ENCODE data around the gene WDR5B. TPM values are rescaled to one million over a fixed set of nuclear protein-coding genes. Genes with fewer than 3 reads are reported as not detected.

WDR5B gene
- total RNA-seq (9.2 TPM), polyA plus RNA-seq (10.0 TPM)
- long read RNA-seq, donor 1, partial matches to known transcripts = 0 of 2 reads
- long read RNA-seq, donor 1, other reads (novel, unspliced or antisense) = 0 of 2 reads
- long read RNA-seq, donor 2, transcript WDR5B-201 (1 exons, 3,720 nt) = major isoform, 24 of 24 reads
- long read RNA-seq, donor 2, partial matches to known transcripts = 0 of 24 reads
- long read RNA-seq, donor 2, other reads (novel, unspliced or antisense) = 0 of 24 reads
- long read RNA-seq, donor 3, transcript WDR5B-201 (1 exons, 3,720 nt) = major isoform, 18 of 18 reads
- long read RNA-seq, donor 3, partial matches to known transcripts = 0 of 18 reads
- long read RNA-seq, donor 3, other reads (novel, unspliced or antisense) = 0 of 18 reads
- long read RNA-seq, donor 4, partial matches to known transcripts = 0 of 3 reads
- long read RNA-seq, donor 4, other reads (novel, unspliced or antisense) = 0 of 3 reads
- long read RNA-seq, donor 5, transcript WDR5B-201 (1 exons, 3,720 nt) = major isoform, 23 of 23 reads
- long read RNA-seq, donor 5, partial matches to known transcripts = 0 of 23 reads
- long read RNA-seq, donor 5, other reads (novel, unspliced or antisense) = 0 of 23 reads
- long read RNA-seq, donor 6, transcript WDR5B-201 (1 exons, 3,720 nt) = major isoform, 11 of 11 reads
- long read RNA-seq, donor 6, partial matches to known transcripts = 0 of 11 reads
- long read RNA-seq, donor 6, other reads (novel, unspliced or antisense) = 0 of 11 reads
- long read RNA-seq, donor 7, transcript WDR5B-201 (1 exons, 3,720 nt) = major isoform, 12 of 12 reads
- long read RNA-seq, donor 7, partial matches to known transcripts = 0 of 12 reads
- long read RNA-seq, donor 7, other reads (novel, unspliced or antisense) = 0 of 12 reads
- long read RNA-seq, donor 8, transcript WDR5B-201 (1 exons, 3,720 nt) = major isoform, 5 of 5 reads
- long read RNA-seq, donor 8, partial matches to known transcripts = 0 of 5 reads
- long read RNA-seq, donor 8, other reads (novel, unspliced or antisense) = 0 of 5 reads
- long read RNA-seq, donor 9, transcript WDR5B-201 (1 exons, 3,720 nt) = major isoform, 13 of 13 reads
- long read RNA-seq, donor 9, partial matches to known transcripts = 0 of 13 reads
- long read RNA-seq, donor 9, other reads (novel, unspliced or antisense) = 0 of 13 reads
- long read RNA-seq, donor 10, partial matches to known transcripts = 0 of 4 reads
- long read RNA-seq, donor 10, other reads (novel, unspliced or antisense) = 0 of 4 reads

DNA sequence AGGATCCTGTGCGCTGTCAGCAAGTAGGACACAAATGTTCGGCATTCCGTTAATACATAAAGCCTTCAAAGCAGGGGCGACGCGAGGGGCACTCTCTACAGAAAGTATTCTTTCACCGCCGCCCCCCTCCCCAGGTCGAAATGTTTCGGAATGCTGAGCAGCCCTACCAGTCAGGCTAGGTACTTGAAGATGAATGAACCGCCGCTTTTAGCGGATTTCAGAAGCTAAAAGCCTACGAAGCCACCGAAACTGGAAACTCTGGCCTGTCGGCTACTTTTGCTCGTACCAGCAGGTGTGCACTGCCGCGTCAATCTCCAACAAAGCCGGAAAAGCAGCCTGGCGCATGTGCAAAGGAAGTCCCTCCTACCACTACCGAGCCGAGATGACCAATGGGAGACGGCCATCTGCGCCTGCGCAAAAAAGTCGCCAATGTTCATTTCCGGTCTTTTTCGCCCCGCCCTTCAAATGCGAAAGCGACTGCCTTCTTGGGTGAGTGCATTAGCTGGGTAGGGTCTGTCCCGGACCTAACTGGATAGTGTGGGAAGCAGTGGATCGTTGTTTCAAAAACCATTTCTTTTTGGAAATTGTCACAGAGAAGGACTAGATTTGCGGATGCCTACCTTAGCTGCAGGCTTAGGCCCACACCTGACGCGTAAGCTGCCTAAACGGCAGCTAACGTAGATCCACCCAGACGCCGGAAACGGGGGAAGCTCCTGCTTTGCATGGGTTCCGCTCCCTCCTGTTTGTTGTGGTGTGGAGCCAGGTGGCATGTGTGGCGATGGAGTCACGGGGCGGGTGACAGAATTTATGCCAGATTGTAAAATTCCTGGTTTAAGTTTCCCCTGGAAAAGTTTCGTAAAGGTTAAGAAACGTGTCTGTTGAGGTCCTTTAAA, at the start of gene WDR5B:
Gene WDR5B, minus strand, starts transcription at position 301 of the 893 bp plus-strand sequence. CDS start 534 bp downstream, outside the sequence.
- under 1% methylated on average over 48 of the region's 48 CpGs for WGBS
- Histone ChIP-seq H3K4me3 (ENCODE audit: low read length in 2 of 2) (peak within 1 kb of the TSS; percentile 72 to 95), H3K27ac (ENCODE audit: low read depth in 1 of 2, low read length in 1 of 2) (peak within 1 kb of the TSS; percentile 98), H3K36me3 (ENCODE audit: control insufficient read depth in 2 of 2, insufficient read depth in 2 of 2, low read length in 1 of 2) (peaks cover 0 to 3% of the 10 kb centered on the region in 2 donors), H3K9me3 (ENCODE audit: control insufficient read depth in 2 of 2, insufficient read depth in 1 of 2, low read length in 1 of 2) (no peaks in the 10 kb centered on the region), H3K4me1 (ENCODE audit: control insufficient read depth in 2 of 2, insufficient read depth in 2 of 2, low read length in 2 of 2) (peaks cover 13 to 15% of the 10 kb centered on the region in 2 donors), H3K27me3 (ENCODE audit: control insufficient read depth in 2 of 2, insufficient read depth in 1 of 2, low read length in 1 of 2) (no peaks in the 10 kb centered on the region)
- DNase-seq (ENCODE audit: low read depth in 6 of 9, low spot score in 9 of 9) = peak; percentile 95 to 100 (median 98)

DNA sequence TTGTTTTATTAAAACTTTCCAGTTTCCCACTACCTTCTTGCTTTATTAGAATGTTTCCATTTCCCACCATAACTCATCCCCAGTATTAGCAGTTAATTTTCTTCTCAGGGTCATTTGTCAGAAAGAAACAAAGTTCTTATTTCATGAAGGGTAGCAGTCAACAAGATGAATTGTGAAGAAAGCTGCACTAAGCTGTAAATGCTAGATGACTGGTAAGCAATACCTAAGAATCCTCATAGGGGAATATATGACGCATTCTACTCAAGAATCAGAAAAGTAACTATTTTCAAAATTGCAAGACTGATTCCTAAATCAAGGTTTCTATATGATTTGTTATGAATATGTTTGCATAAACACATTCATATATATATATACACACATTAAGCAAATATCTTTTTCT, 48.8 kb upstream of the WDR5B start:
- H3K27ac ChIP-seq (ENCODE audit: low read depth in 1 of 2, low read length in 1 of 2) = no peak overlapping the region
- 97% methylated on average over 1 of the region's 1 CpG for WGBS
- H3K4me1 ChIP-seq (ENCODE audit: control insufficient read depth in 2 of 2, insufficient read depth in 2 of 2, low read length in 2 of 2) = peaks cover 2 to 3% of the 10 kb centered on the region in 2 donors
- no peaks in the 10 kb centered on the region for H3K9me3 ChIP-seq (ENCODE audit: control insufficient read depth in 2 of 2, insufficient read depth in 1 of 2, low read length in 1 of 2)
- DNase-seq (ENCODE audit: low read depth in 6 of 9, low spot score in 9 of 9) = no peak
- no peak overlapping the region for H3K4me3 ChIP-seq (ENCODE audit: low read length in 2 of 2)
- H3K27me3 ChIP-seq (ENCODE audit: control insufficient read depth in 2 of 2, insufficient read depth in 1 of 2, low read length in 1 of 2) = no peaks in the 10 kb centered on the region
- peaks cover 4 to 23% of the 10 kb centered on the region in 2 donors for H3K36me3 ChIP-seq (ENCODE audit: control insufficient read depth in 2 of 2, insufficient read depth in 2 of 2, low read length in 1 of 2)

DNA sequence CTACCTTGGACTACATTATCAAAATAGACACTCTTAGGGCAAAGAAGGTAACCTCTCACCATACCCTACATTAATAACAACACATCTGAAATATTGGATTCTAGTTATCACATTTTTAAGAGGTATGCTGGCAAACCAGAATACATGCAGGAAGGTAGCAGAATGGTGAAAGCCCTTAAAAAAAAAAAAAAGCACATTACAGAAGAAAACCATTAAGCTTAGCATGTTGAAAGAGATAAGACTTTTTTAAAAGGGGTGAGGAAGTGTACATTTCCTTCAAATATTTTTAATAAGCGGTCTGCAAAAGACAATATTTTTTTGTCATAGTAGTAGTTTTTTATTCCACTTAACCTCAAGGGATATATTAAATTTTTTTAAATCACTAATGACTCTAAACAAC, 46.5 kb upstream of the WDR5B start:
- Histone ChIP-seq H3K4me3 (ENCODE audit: low read length in 2 of 2) (no peak overlapping the region), H3K27ac (ENCODE audit: low read depth in 1 of 2, low read length in 1 of 2) (no peak overlapping the region), H3K4me1 (ENCODE audit: control insufficient read depth in 2 of 2, insufficient read depth in 2 of 2, low read length in 2 of 2) (no peaks in the 10 kb centered on the region), H3K36me3 (ENCODE audit: control insufficient read depth in 2 of 2, insufficient read depth in 2 of 2, low read length in 1 of 2) (peaks cover 11 to 45% of the 10 kb centered on the region in 2 donors), H3K27me3 (ENCODE audit: control insufficient read depth in 2 of 2, insufficient read depth in 1 of 2, low read length in 1 of 2) (no peaks in the 10 kb centered on the region), H3K9me3 (ENCODE audit: control insufficient read depth in 2 of 2, insufficient read depth in 1 of 2, low read length in 1 of 2) (no peaks in the 10 kb centered on the region)
- no peak for DNase-seq (ENCODE audit: low read depth in 6 of 9, low spot score in 9 of 9)
- WGBS = 100% methylated on average over 1 of the region's 1 CpG

DNA sequence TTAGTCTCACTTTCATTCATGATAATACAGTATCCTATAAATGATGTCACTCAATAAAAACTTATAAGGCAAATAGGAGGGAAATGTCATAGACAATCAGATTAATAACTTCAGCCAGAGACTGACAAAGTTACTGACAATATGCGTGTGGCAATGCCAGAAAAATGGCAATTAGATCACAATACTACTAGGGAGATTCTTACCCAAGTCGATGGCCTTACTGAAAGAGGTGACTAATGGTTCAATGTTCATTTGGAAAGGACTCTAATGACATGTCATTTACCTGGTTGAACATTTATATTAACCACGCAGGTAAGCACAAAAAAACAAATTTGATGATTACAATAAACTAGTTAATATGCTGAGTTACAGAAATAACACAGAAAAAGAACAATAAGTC, 45.9 kb upstream of the WDR5B start:
- Histone ChIP-seq H3K27me3 (ENCODE audit: control insufficient read depth in 2 of 2, insufficient read depth in 1 of 2, low read length in 1 of 2) (no peaks in the 10 kb centered on the region), H3K27ac (ENCODE audit: low read depth in 1 of 2, low read length in 1 of 2) (no peak overlapping the region), H3K4me1 (ENCODE audit: control insufficient read depth in 2 of 2, insufficient read depth in 2 of 2, low read length in 2 of 2) (no peaks in the 10 kb centered on the region), H3K36me3 (ENCODE audit: control insufficient read depth in 2 of 2, insufficient read depth in 2 of 2, low read length in 1 of 2) (peaks cover 12 to 50% of the 10 kb centered on the region in 2 donors), H3K9me3 (ENCODE audit: control insufficient read depth in 2 of 2, insufficient read depth in 1 of 2, low read length in 1 of 2) (no peaks in the 10 kb centered on the region), H3K4me3 (ENCODE audit: low read length in 2 of 2) (no peak overlapping the region)
- 89% methylated on average over 3 of the region's 3 CpGs for WGBS
- DNase-seq (ENCODE audit: low read depth in 6 of 9, low spot score in 9 of 9) = no peak

DNA sequence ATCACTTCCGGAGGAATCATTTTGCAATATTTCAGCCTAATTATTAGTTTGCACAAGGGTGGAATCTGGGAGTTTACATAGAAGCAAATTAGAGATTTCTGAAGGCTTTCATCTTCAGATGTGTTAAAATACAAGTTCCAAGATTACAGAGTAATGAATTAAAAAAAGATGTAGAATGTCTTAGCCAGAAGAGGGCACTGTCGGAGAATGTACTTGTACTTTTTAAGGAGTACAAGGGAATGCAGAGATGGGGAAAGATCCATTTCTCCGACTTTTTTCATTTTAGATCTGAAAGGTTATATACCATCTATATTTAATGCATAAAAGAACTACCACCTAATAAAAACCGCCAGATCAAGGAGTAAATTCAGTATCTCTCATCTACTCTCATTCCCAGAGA, 43.1 kb upstream of the WDR5B start:
- Histone ChIP-seq H3K27ac (ENCODE audit: low read depth in 1 of 2, low read length in 1 of 2) (no peak overlapping the region), H3K4me3 (ENCODE audit: low read length in 2 of 2) (no peak overlapping the region), H3K27me3 (ENCODE audit: control insufficient read depth in 2 of 2, insufficient read depth in 1 of 2, low read length in 1 of 2) (no peaks in the 10 kb centered on the region), H3K4me1 (ENCODE audit: control insufficient read depth in 2 of 2, insufficient read depth in 2 of 2, low read length in 2 of 2) (no peaks in the 10 kb centered on the region), H3K9me3 (ENCODE audit: control insufficient read depth in 2 of 2, insufficient read depth in 1 of 2, low read length in 1 of 2) (no peaks in the 10 kb centered on the region), H3K36me3 (ENCODE audit: control insufficient read depth in 2 of 2, insufficient read depth in 2 of 2, low read length in 1 of 2) (peaks cover 12 to 48% of the 10 kb centered on the region in 2 donors)
- WGBS = 83% methylated on average over 4 of the region's 4 CpGs
- DNase-seq (ENCODE audit: low read depth in 6 of 9, low spot score in 9 of 9) = peak in 1 of 9 donors; percentile 22

DNA sequence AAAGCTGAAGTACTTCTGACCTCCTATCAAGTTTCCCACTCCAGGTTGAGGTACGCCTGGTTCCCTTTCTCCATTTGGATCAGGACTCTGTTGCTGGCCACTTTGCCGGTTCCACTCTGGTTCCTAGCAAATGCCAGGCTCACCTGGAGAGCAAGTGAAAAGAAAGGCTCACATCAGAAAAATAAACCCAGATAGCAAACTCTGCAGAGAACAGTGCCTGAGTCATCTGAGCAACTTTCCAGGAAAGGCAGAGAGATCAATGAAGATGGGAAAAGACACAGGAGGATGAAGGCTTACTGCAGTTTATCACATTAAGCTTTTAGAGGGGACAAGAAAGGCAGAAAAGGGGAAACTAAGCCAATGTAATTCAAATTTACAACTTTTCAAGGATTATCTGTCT, 41.8 kb upstream of the WDR5B start:
- Histone ChIP-seq H3K4me1 (ENCODE audit: control insufficient read depth in 2 of 2, insufficient read depth in 2 of 2, low read length in 2 of 2) (no peaks in the 10 kb centered on the region), H3K36me3 (ENCODE audit: control insufficient read depth in 2 of 2, insufficient read depth in 2 of 2, low read length in 1 of 2) (peaks cover 12 to 56% of the 10 kb centered on the region in 2 donors), H3K27me3 (ENCODE audit: control insufficient read depth in 2 of 2, insufficient read depth in 1 of 2, low read length in 1 of 2) (no peaks in the 10 kb centered on the region), H3K9me3 (ENCODE audit: control insufficient read depth in 2 of 2, insufficient read depth in 1 of 2, low read length in 1 of 2) (no peaks in the 10 kb centered on the region), H3K4me3 (ENCODE audit: low read length in 2 of 2) (no peak overlapping the region), H3K27ac (ENCODE audit: low read depth in 1 of 2, low read length in 1 of 2) (no peak overlapping the region)
- over 99% methylated on average over 2 of the region's 2 CpGs for WGBS
- DNase-seq (ENCODE audit: low read depth in 6 of 9, low spot score in 9 of 9) = no peak

DNA sequence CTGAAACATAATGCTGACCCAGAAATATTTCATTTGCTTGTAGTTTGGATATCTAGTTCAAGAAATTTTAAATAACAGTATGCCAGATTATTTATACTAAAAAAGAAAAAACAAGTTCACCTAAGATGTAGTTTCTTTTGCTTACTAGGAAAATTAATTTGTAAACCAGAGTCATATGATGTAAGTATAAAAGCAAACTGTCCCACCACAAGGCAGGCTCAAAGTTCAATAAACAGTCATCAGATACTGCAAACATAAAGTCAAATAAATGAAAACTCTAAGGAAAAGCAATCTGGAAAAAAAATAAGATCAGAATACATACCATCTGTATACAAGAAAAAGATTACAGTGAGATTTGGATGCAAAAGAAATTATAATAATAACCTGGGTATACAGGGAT, 40.2 kb upstream of the WDR5B start:
- Histone ChIP-seq H3K4me1 (ENCODE audit: control insufficient read depth in 2 of 2, insufficient read depth in 2 of 2, low read length in 2 of 2) (no peaks in the 10 kb centered on the region), H3K4me3 (ENCODE audit: low read length in 2 of 2) (no peak overlapping the region), H3K27me3 (ENCODE audit: control insufficient read depth in 2 of 2, insufficient read depth in 1 of 2, low read length in 1 of 2) (no peaks in the 10 kb centered on the region), H3K36me3 (ENCODE audit: control insufficient read depth in 2 of 2, insufficient read depth in 2 of 2, low read length in 1 of 2) (peaks cover 12 to 55% of the 10 kb centered on the region in 2 donors), H3K27ac (ENCODE audit: low read depth in 1 of 2, low read length in 1 of 2) (no peak overlapping the region), H3K9me3 (ENCODE audit: control insufficient read depth in 2 of 2, insufficient read depth in 1 of 2, low read length in 1 of 2) (no peaks in the 10 kb centered on the region)
- DNase-seq (ENCODE audit: low read depth in 6 of 9, low spot score in 9 of 9) = no peak

DNA sequence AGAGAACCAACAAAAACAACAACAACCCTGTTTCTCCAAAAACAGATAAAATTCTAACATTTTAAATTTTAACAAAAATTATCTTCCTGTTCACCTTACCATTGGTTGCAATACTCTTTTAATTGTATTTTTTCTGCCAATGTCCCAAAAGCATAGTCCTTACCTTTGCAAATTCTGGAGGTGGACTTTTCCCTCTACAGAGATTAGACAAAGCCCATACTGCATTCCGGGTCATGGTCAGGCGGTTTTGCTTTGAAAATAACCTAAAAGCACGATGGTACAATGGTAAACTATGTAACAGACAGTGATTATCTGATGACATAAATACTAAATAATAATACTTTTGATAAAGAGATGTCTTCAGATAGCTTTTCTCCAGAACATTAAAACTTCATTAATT, 35.5 kb upstream of the WDR5B start:
- no peak for DNase-seq (ENCODE audit: low read depth in 6 of 9, low spot score in 9 of 9)
- Histone ChIP-seq H3K4me3 (ENCODE audit: low read length in 2 of 2) (no peak overlapping the region), H3K27ac (ENCODE audit: low read depth in 1 of 2, low read length in 1 of 2) (no peak overlapping the region), H3K9me3 (ENCODE audit: control insufficient read depth in 2 of 2, insufficient read depth in 1 of 2, low read length in 1 of 2) (no peaks in the 10 kb centered on the region), H3K36me3 (ENCODE audit: control insufficient read depth in 2 of 2, insufficient read depth in 2 of 2, low read length in 1 of 2) (peaks cover 9 to 36% of the 10 kb centered on the region in 2 donors), H3K27me3 (ENCODE audit: control insufficient read depth in 2 of 2, insufficient read depth in 1 of 2, low read length in 1 of 2) (no peaks in the 10 kb centered on the region), H3K4me1 (ENCODE audit: control insufficient read depth in 2 of 2, insufficient read depth in 2 of 2, low read length in 2 of 2) (no peaks in the 10 kb centered on the region)
- WGBS = 96% methylated on average over 3 of the region's 3 CpGs
